HepG2 (cell line): ENCODE data around the gene STAT4. TPM values are rescaled to one million over a fixed set of nuclear protein-coding genes. Genes with fewer than 3 reads are reported as not detected.

ENCODE experiments used
- ATAC-seq: fragments of 200-7000 bp; cut with Tn5 transposase; 3 replicates; pipeline ENCODE4 v1.9.1; 2020; ENCODE audit warnings: mild to moderate bottlenecking, moderate library complexity
- BruUV-seq: library from RNA; stranded (reverse); fragments of 400-500 nt; replicated peaks from 2 replicates; lab custom pipeline; 2021; lab: Mats Ljungman, UMichigan
- CTCF ChIA-PET: fragments of 300-600 bp; formaldehyde crosslinking; extraction: SDS; loops from one replicate; lab custom pipeline; 2021; ENCODE audit warnings: low total read pairs, inconsistent platforms, low intra/inter-chr PET ratio; lab: Yijun Ruan, JAX
- POLR2A ChIA-PET: fragments of 350-600 bp; sonication (Branson Sonifier 250); formaldehyde crosslinking; loops from one replicate; lab custom pipeline; 2020; ENCODE audit warnings: antibody characterized with exemption, inconsistent platforms; lab: Yijun Ruan, JAX
- DNase-seq: peaks from one replicate; pipeline ENCODE4 v3.0.0-alpha.2; 2015; ENCODE audit warnings: low spot score
- FAIRE-seq: peaks from 3 replicates; lab custom pipeline; 2011; peaks lifted over from hg19 to GRCh38; lab: Jason Lieb, UNC
- H2AFZ ChIP-seq: one replicate; pipeline ENCODE4 v1.6.1; 2011; ENCODE audit warnings: low read length, inconsistent platforms
- H3K27ac ChIP-seq: fragments of 300-600 bp; 3 replicates; pipeline ENCODE4 v1.8.0; 2011; ENCODE audit warnings: mixed run types, mild to moderate bottlenecking, mixed read lengths, low read length, inconsistent platforms; ENCODE audit not compliant: insufficient read depth; ENCODE audit errors: extremely low read length
- H3K27me3 ChIP-seq, 2 experiments: fragments of 200-600 bp in 1 of 2; 2 replicates in 1 of 2; 3 replicates in 1 of 2; pipeline versions ENCODE4 v1.6.0 to v1.8.0; 2011; ENCODE audit warnings: low read length in 2 of 2, mild to moderate bottlenecking in 2 of 2, moderate library complexity in 2 of 2, inconsistent platforms in 1 of 2; ENCODE audit not compliant: insufficient read depth in 2 of 2, control insufficient read depth in 1 of 2
- H3K36me3 ChIP-seq, 2 experiments: fragments of 200-600 bp in 1 of 2; replicated peaks in 1 of 2; 2 replicates in 1 of 2; 3 replicates in 1 of 2; pipeline versions ENCODE4 v1.5.1 to v1.8.0; 2011; ENCODE audit warnings: low read length in 2 of 2, inconsistent platforms in 1 of 2; ENCODE audit not compliant: insufficient read depth in 2 of 2, control insufficient read depth in 1 of 2
- H3K4me1 ChIP-seq: 2 replicates; pipeline ENCODE4 v1.5.1; 2012; ENCODE audit warnings: low read length, inconsistent platforms; ENCODE audit not compliant: insufficient read depth
- H3K4me2 ChIP-seq: 2 replicates; pipeline ENCODE4 v1.6.0; 2011; ENCODE audit warnings: low read depth, low read length, inconsistent platforms
- H3K4me3 ChIP-seq, 3 experiments: fragments of 200-600 bp in 1 of 3; sonication (generic), shearing (Covaris generic) in 1 of 3; replicated peaks in 1 of 3; 2 replicates each; pipeline ENCODE4 v1.5.1; 2011 to 2016; ENCODE audit warnings: low read length in 3 of 3, inconsistent platforms in 2 of 3, low read depth in 2 of 3, mild to moderate bottlenecking in 2 of 3, control low read depth in 1 of 3, mixed read lengths in 1 of 3; ENCODE audit not compliant: insufficient read depth in 1 of 3
- H3K79me2 ChIP-seq: one replicate; pipeline ENCODE4 v1.6.1; 2011; ENCODE audit warnings: low read length, inconsistent platforms; ENCODE audit not compliant: insufficient read depth
- H3K9ac ChIP-seq: 2 replicates; pipeline ENCODE4 v1.6.0; 2011; ENCODE audit warnings: mild to moderate bottlenecking, low read depth, low read length, inconsistent platforms; ENCODE audit not compliant: insufficient read depth
- H3K9me3 ChIP-seq: 2 replicates; pipeline ENCODE4 v1.5.1; 2012; ENCODE audit warnings: mild to moderate bottlenecking, low read length
- H4K20me1 ChIP-seq: 2 replicates; pipeline ENCODE4 v1.6.0; 2011; ENCODE audit warnings: inconsistent platforms, mild to moderate bottlenecking, low read length, moderate library complexity; ENCODE audit not compliant: insufficient read depth
- ATF1 ChIP-seq: IDR thresholded peaks from 2 replicates; pipeline ENCODE4 v1.6.1; 2016; ENCODE audit warnings: mild to moderate bottlenecking, control low read depth
- KLF15 ChIP-seq: sonication (generic); formaldehyde crosslinking; IDR thresholded peaks from 2 replicates; pipeline ENCODE4 v1.8.1; 2023; ENCODE audit warnings: borderline replicate concordance, mild to moderate bottlenecking, inconsistent platforms, missing genetic modification reagents, mixed read lengths
- MXD4 ChIP-seq: IDR thresholded peaks from 2 replicates; pipeline ENCODE4 v1.6.1; 2016; ENCODE audit warnings: mild to moderate bottlenecking, missing biosample characterization, missing genetic modification reagents
- ZFP36L2 ChIP-seq: sonication (generic); formaldehyde crosslinking; IDR thresholded peaks from 2 replicates; pipeline ENCODE4 v1.4.0; 2020; ENCODE audit warnings: missing genetic modification reagents
- ZNF550 ChIP-seq: sonication (generic); formaldehyde crosslinking; IDR thresholded peaks from 2 replicates; pipeline ENCODE4 v1.4.0; 2020; ENCODE audit warnings: mild to moderate bottlenecking, missing genetic modification reagents, borderline replicate concordance
- WGBS: methylation state at CpG from one replicate; pipeline ENCODE4 v1.1.6; 2017; ENCODE audit warnings: low lambda C conversion rate; 5-methylcytosine and 5-hydroxymethylcytosine counted together
- in situ Hi-C: cut with HindIII; loops from 2 replicates; pipeline ENCODE4 v1.10.0; 2017; ENCODE audit warnings: low pct_unique_long_range_greater_than_20kb; ENCODE audit not compliant: extremely low pct_ligation_motif_present
- intact Hi-C: fragments of 100-400 bp; cut with micrococcal nuclease; formaldehyde crosslinking; loops from one replicate; pipeline ENCODE4 v1.10.0; 2022; ENCODE audit not compliant: unreplicated experiment
- polyA plus RNA-seq, 8 experiments: library from polyadenylated mRNA; depleted of rRNA in 3 of 8; stranded (reverse) in 7 of 8; unstranded in 1 of 8; fragments of >200 nt; fragmentation: Illumina TruSeq in 4 of 8; extraction: Trizol in 4 of 8; gene quantifications; 2 replicates each; pipeline versions ENCODE4 v1.2.1 to v1.2.3, GENCODE V29; 2011 to 2016; ENCODE audit warnings: low read depth in 4 of 8, missing spikeins in 1 of 8, mixed read lengths in 1 of 8; ENCODE audit not compliant: insufficient read depth in 1 of 8
- total RNA-seq, 5 experiments: library from RNA; depleted of rRNA; stranded (reverse); fragments of >200 nt; fragmentation: Illumina TruSeq; extraction: Trizol; gene quantifications; 2 replicates each; pipeline ENCODE4 v1.2.3, GENCODE V29; 2016; ENCODE audit warnings: low read depth in 1 of 5
- TF ChIP-seq, protein P1 (sequence below): IDR thresholded peaks from 2 replicates; pipeline ENCODE4 v1.6.1; 2016; ENCODE audit warnings: low read depth
- TF ChIP-seq, protein P2 (sequence below): sonication (generic); formaldehyde crosslinking; IDR thresholded peaks from 2 replicates; pipeline ENCODE4 v1.4.0; 2020; ENCODE audit warnings: mild to moderate bottlenecking, missing genetic modification reagents
- TF ChIP-seq, protein P3 (sequence below): sonication (generic); formaldehyde crosslinking; IDR thresholded peaks from 2 replicates; pipeline ENCODE4 v1.4.0; 2020; ENCODE audit warnings: mild to moderate bottlenecking, missing genetic modification reagents, borderline replicate concordance
- TF ChIP-seq, protein P4 (sequence below): sonication (generic); formaldehyde crosslinking; IDR thresholded peaks from 2 replicates; pipeline ENCODE4 v1.5.0; 2020; ENCODE audit warnings: missing genetic modification reagents

The STAT4 gene
- total and polyA plus RNA-seq, 2 of the 13 experiments (the other 11 are each of a cell fraction or from before 2014, with no cell fraction given) = 0.37 TPM; not detected in 1

DNA sequence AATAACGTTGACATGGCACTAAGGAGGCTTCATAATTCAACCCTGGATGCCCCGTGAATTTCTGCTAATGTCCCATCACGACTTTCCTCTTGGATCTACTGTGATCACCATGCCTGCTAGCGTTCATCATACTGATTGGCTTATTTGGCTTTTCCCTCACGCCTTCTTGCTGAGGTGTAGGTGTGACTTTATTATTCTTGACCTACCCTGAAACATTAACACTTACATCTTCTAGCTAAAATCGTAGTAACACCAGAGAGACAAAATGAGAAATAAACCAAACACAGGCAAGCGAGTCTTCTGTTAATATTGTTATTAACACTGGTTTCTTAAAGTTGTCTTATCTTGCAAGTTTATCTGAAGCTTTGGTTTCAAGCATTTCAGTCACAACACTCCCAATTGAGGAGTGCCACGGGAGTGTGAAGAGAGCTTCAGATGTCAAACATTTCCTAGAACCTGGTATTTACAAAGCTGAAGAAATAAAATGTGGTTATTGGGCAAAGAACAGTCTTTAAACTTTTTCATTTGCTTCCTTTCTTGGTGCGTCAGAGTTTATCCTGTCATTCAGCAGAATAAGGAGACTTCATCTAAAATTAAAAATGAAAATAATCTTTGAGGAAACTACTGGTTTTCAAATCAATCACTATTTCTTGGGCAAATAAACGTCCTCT, 121.4 kb downstream of the STAT4 start:
- no peak overlapping the region for H3K4me3 ChIP-seq
- no peaks in the 10 kb centered on the region for H3K36me3 ChIP-seq
- ChIA-PET POLR2A (interaction anchor here (1.2 kb wide), 1 partner anchor 9 kb away, joined by 4 read pairs; no protein-coding TSS in a partner anchor), CTCF (interaction anchor here (1.3 to 2.5 kb wide), 2 partner anchors 33 to 248 kb away, joined by 4 to 21 read pairs; no protein-coding TSS in a partner anchor)
- TF ChIP-seq, protein P1, sequence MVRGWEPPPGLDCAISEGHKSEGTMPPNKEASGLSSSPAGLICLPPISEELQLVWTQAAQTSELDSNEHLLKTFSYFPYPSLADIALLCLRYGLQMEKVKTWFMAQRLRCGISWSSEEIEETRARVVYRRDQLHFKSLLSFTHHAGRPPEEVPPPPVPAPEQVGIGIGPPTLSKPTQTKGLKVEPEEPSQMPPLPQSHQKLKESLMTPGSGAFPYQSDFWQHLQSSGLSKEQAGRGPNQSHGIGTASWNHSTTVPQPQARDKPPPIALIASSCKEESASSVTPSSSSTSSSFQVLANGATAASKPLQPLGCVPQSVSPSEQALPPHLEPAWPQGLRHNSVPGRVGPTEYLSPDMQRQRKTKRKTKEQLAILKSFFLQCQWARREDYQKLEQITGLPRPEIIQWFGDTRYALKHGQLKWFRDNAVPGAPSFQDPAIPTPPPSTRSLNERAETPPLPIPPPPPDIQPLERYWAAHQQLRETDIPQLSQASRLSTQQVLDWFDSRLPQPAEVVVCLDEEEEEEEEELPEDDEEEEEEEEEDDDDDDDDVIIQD (CRISPR knock-in tag) = no peak
- TF ChIP-seq, protein P2, sequence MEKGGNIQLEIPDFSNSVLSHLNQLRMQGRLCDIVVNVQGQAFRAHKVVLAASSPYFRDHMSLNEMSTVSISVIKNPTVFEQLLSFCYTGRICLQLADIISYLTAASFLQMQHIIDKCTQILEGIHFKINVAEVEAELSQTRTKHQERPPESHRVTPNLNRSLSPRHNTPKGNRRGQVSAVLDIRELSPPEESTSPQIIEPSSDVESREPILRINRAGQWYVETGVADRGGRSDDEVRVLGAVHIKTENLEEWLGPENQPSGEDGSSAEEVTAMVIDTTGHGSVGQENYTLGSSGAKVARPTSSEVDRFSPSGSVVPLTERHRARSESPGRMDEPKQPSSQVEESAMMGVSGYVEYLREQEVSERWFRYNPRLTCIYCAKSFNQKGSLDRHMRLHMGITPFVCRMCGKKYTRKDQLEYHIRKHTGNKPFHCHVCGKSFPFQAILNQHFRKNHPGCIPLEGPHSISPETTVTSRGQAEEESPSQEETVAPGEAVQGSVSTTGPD (CRISPR knock-in tag) = no peak
- TF ChIP-seq MXD4 (CRISPR knock-in tag) = no peak
- no peak for TF ChIP-seq ZNF550 (CRISPR knock-in tag)
- no peak for TF ChIP-seq ATF1 (CRISPR knock-in tag)
- TF ChIP-seq ZFP36L2 (CRISPR knock-in tag) = no peak
- no peak for TF ChIP-seq KLF15 (CRISPR knock-in tag)
- TF ChIP-seq, protein P3, sequence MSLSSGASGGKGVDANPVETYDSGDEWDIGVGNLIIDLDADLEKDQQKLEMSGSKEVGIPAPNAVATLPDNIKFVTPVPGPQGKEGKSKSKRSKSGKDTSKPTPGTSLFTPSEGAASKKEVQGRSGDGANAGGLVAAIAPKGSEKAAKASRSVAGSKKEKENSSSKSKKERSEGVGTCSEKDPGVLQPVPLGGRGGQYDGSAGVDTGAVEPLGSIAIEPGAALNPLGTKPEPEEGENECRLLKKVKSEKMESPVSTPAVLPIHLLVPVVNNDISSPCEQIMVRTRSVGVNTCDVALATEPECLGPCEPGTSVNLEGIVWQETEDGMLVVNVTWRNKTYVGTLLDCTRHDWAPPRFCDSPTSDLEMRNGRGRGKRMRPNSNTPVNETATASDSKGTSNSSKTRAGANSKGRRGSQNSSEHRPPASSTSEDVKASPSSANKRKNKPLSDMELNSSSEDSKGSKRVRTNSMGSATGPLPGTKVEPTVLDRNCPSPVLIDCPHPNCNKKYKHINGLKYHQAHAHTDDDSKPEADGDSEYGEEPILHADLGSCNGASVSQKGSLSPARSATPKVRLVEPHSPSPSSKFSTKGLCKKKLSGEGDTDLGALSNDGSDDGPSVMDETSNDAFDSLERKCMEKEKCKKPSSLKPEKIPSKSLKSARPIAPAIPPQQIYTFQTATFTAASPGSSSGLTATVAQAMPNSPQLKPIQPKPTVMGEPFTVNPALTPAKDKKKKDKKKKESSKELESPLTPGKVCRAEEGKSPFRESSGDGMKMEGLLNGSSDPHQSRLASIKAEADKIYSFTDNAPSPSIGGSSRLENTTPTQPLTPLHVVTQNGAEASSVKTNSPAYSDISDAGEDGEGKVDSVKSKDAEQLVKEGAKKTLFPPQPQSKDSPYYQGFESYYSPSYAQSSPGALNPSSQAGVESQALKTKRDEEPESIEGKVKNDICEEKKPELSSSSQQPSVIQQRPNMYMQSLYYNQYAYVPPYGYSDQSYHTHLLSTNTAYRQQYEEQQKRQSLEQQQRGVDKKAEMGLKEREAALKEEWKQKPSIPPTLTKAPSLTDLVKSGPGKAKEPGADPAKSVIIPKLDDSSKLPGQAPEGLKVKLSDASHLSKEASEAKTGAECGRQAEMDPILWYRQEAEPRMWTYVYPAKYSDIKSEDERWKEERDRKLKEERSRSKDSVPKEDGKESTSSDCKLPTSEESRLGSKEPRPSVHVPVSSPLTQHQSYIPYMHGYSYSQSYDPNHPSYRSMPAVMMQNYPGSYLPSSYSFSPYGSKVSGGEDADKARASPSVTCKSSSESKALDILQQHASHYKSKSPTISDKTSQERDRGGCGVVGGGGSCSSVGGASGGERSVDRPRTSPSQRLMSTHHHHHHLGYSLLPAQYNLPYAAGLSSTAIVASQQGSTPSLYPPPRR (CRISPR knock-in tag) = no peak
- TF ChIP-seq, protein P4, sequence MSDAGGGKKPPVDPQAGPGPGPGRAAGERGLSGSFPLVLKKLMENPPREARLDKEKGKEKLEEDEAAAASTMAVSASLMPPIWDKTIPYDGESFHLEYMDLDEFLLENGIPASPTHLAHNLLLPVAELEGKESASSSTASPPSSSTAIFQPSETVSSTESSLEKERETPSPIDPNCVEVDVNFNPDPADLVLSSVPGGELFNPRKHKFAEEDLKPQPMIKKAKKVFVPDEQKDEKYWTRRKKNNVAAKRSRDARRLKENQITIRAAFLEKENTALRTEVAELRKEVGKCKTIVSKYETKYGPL (CRISPR knock-in tag) = no peak
- BruUV-seq = no TSS peak
- no peak overlapping the region for H2AFZ ChIP-seq
- no peak overlapping the region for H3K4me2 ChIP-seq
- ATAC-seq (no peak), FAIRE-seq (no peak), DNase-seq (no peak)
- H3K9me3 ChIP-seq = no peaks in the 10 kb centered on the region
- H3K79me2 ChIP-seq = no peaks in the 10 kb centered on the region
- intact Hi-C loops = no loop called here
- H3K4me1 ChIP-seq = peaks cover 32% of the 10 kb centered on the region
- no peaks in the 10 kb centered on the region for H4K20me1 ChIP-seq
- no peaks in the 10 kb centered on the region for H3K27me3 ChIP-seq
- 29% methylated on average over 10 of the region's 10 CpGs for WGBS
- H3K27ac ChIP-seq = no peak overlapping the region
- no peak overlapping the region for H3K9ac ChIP-seq
- in situ Hi-C loops = no loop called here
